SK-N-SH (cell line): ENCODE measurements around the gene BEST1. TPM values are rescaled to one million over a fixed set of nuclear protein-coding genes. Genes with fewer than 3 reads are reported as not detected.

Source experiments
- CTCF ChIA-PET: fragments of 300-600, 350-600 bp; formaldehyde crosslinking; extraction: SDS; loops from one replicate; lab custom pipeline; 2021; lab: Yijun Ruan, JAX
- POLR2A ChIA-PET: fragments of 350-600 bp; sonication (Branson Sonifier 250); formaldehyde crosslinking; extraction: SDS; loops from one replicate; lab custom pipeline; 2020; ENCODE audit warnings: antibody characterized with exemption, inconsistent platforms; lab: Yijun Ruan, JAX
- DNase-seq: peaks from one replicate; pipeline ENCODE4 v3.0.0; 2012
- H2AFZ ChIP-seq: fragments of 200-600 bp; sonication (generic); 2 replicates; pipeline ENCODE4 v1.8.1; 2016; ENCODE audit warnings: antibody characterized with exemption, mild to moderate bottlenecking, low read depth
- H3F3A ChIP-seq: fragments of 200-600 bp; sonication (generic); replicated peaks from 2 replicates; pipeline ENCODE3; 2016; ENCODE audit warnings: antibody characterized with exemption, mild to moderate bottlenecking; ENCODE audit not compliant: insufficient read depth
- H3K27ac ChIP-seq, 2 experiments: fragments of 200-500 bp in 1 of 2; fragments of 200-600 bp in 1 of 2; sonication (Bioruptor generic) in 1 of 2; sonication (generic), shearing (Covaris generic) in 1 of 2; 2 replicates each; pipeline versions ENCODE4 v1.5.1 to v1.6.1; 2014 to 2016; ENCODE audit warnings: low read depth in 2 of 2, inconsistent platforms in 1 of 2, low read length in 1 of 2, mild to moderate bottlenecking in 1 of 2, mixed read lengths in 1 of 2
- H3K27me3 ChIP-seq: fragments of 200-600 bp; sonication (generic), shearing (Covaris generic); 2 replicates; pipeline ENCODE4 v1.6.1; 2016; ENCODE audit warnings: mixed run types; ENCODE audit not compliant: insufficient read depth
- H3K36me3 ChIP-seq, 2 experiments: fragments of 200-500 bp in 1 of 2; fragments of 200-600 bp in 1 of 2; sonication (Bioruptor generic) in 1 of 2; sonication (generic) in 1 of 2; replicated peaks in 1 of 2; 2 replicates each; pipeline versions ENCODE3 to v1.5.1; 2014 to 2016; ENCODE audit warnings: low read length in 1 of 2, mild to moderate bottlenecking in 1 of 2; ENCODE audit not compliant: insufficient read depth in 2 of 2, control insufficient read depth in 1 of 2
- H3K4me1 ChIP-seq, 2 experiments: fragments of 200-500 bp in 1 of 2; fragments of 200-600 bp in 1 of 2; sonication (Bioruptor generic) in 1 of 2; sonication (generic), shearing (Covaris generic) in 1 of 2; 2 replicates each; pipeline versions ENCODE4 v1.5.1 to v1.6.1; 2014 to 2016; ENCODE audit warnings: low read depth in 1 of 2, low read length in 1 of 2, mixed run types in 1 of 2; ENCODE audit not compliant: insufficient read depth in 2 of 2, control insufficient read depth in 1 of 2
- H3K4me2 ChIP-seq: fragments of 200-600 bp; sonication (generic), shearing (Covaris generic); 2 replicates; pipeline ENCODE4 v1.6.1; 2017; ENCODE audit warnings: mixed run types
- H3K4me3 ChIP-seq, 2 experiments: fragments of 200-500 bp in 1 of 2; fragments of 200-600 bp in 1 of 2; sonication (Bioruptor generic) in 1 of 2; sonication (generic), shearing (Covaris generic) in 1 of 2; 2 replicates each; pipeline versions ENCODE4 v1.5.1 to v1.8.1; 2014 to 2016; ENCODE audit warnings: low read depth in 2 of 2, inconsistent platforms in 1 of 2, low read length in 1 of 2, mild to moderate bottlenecking in 1 of 2, mixed read lengths in 1 of 2, moderate library complexity in 1 of 2
- H3K79me2 ChIP-seq: fragments of 200-600 bp; sonication (generic); 2 replicates; pipeline ENCODE4 v1.8.1; 2017; ENCODE audit warnings: mild to moderate bottlenecking; ENCODE audit not compliant: insufficient read depth
- H3K9ac ChIP-seq: fragments of 200-600 bp; sonication (generic); 2 replicates; pipeline ENCODE4 v1.6.1; 2017; ENCODE audit warnings: mixed run types
- H3K9me2 ChIP-seq: fragments of 200-600 bp; sonication (generic); 2 replicates; pipeline ENCODE4 v1.6.1; 2017; ENCODE audit warnings: mixed run types
- H3K9me3 ChIP-seq: fragments of 200-600 bp; sonication (generic); 2 replicates; pipeline ENCODE4 v1.6.1; 2017; ENCODE audit warnings: mixed run types, mild to moderate bottlenecking, moderate library complexity
- H4K20me1 ChIP-seq: fragments of 200-600 bp; sonication (generic); 2 replicates; pipeline ENCODE4 v1.6.1; 2017; ENCODE audit warnings: mild to moderate bottlenecking, mixed run types; ENCODE audit not compliant: insufficient read depth
- ELF1 ChIP-seq: IDR thresholded peaks from 2 replicates; pipeline ENCODE4 v1.4.0; 2012
- EP300 ChIP-seq, 2 experiments: IDR thresholded peaks; 2 replicates each; pipeline versions ENCODE4 v1.4.0 to v1.6.1; 2012; ENCODE audit warnings: borderline replicate concordance in 1 of 2, low read depth in 1 of 2, low read length in 1 of 2
- FOXJ3 ChIP-seq: sonication (generic); formaldehyde crosslinking; IDR thresholded peaks from 2 replicates; pipeline ENCODE4 v1.5.1; 2020; ENCODE audit warnings: mild to moderate bottlenecking, missing genetic modification reagents
- FOXM1 ChIP-seq: IDR thresholded peaks from 2 replicates; pipeline ENCODE4 v1.4.0; 2012; ENCODE audit warnings: low read depth, mild to moderate bottlenecking
- IRF3 ChIP-seq: fragments of 150-350 bp; IDR thresholded peaks from 2 replicates; pipeline ENCODE4 v1.6.1; 2016; ENCODE audit warnings: mild to moderate bottlenecking, low read depth, low read length
- JUND ChIP-seq: IDR thresholded peaks from 2 replicates; pipeline ENCODE4 v1.4.0; 2012
- MEF2A ChIP-seq: IDR thresholded peaks from 2 replicates; pipeline ENCODE4 v1.4.0; 2012; ENCODE audit warnings: low read depth, borderline replicate concordance
- REST ChIP-seq: IDR thresholded peaks from 2 replicates; pipeline ENCODE4 v1.6.1; 2012; ENCODE audit warnings: mild to moderate bottlenecking, low read depth, low read length, moderate library complexity
- RFX5 ChIP-seq: IDR thresholded peaks from 2 replicates; pipeline ENCODE4 v1.6.1; 2012; ENCODE audit warnings: mild to moderate bottlenecking, improper control_type of control experiment, low read length
- SMC3 ChIP-seq: IDR thresholded peaks from 2 replicates; pipeline ENCODE4 v1.6.1; 2012; ENCODE audit warnings: low read depth, low read length, improper control_type of control experiment
- USF1 ChIP-seq: IDR thresholded peaks from 2 replicates; pipeline ENCODE4 v1.4.0; 2012; ENCODE audit warnings: low read depth, borderline replicate concordance
- USF2 ChIP-seq: fragments of 150-350 bp; IDR thresholded peaks from 2 replicates; pipeline ENCODE4 v1.6.1; 2017; ENCODE audit warnings: antibody characterized with exemption, low read length, low read depth, borderline replicate concordance
- YY1 ChIP-seq: IDR thresholded peaks from 2 replicates; pipeline ENCODE4 v1.4.0; 2012; ENCODE audit warnings: low read depth, mild to moderate bottlenecking
- WGBS: methylation state at CpG from one replicate; pipeline ENCODE4 v1.1.6; 2017; ENCODE audit warnings: low lambda C conversion rate; 5-methylcytosine and 5-hydroxymethylcytosine counted together
- polyA plus RNA-seq, 3 experiments: library from polyadenylated mRNA; depleted of rRNA; stranded (reverse); fragments of >200 nt; gene quantifications; 2 replicates each; pipeline ENCODE4 v1.2.3, GENCODE V29; 2012

Gene BEST1
- polyA plus RNA-seq, 1 of the 3 experiments (the other 2 are of a cell fraction) = 0.30 TPM

- 84% methylated on average over 8 of the region's 14 CpGs for WGBS
- H3K4me2 ChIP-seq = no peak overlapping the region
- CTCF ChIA-PET = interaction anchor here (1.0 to 12.1 kb wide), 5 partner anchors 8 to 175 kb away, joined by 3 to 543 read pairs (median 29); partner anchors contain the start of genes BEST1 and FTH1
- H3K27me3 ChIP-seq = no peaks in the 10 kb centered on the region
- no peaks in the 10 kb centered on the region for H4K20me1 ChIP-seq
- POLR2A ChIA-PET = no interaction called here
- H3K9me2 ChIP-seq = no peaks in the 10 kb centered on the region
- no peak overlapping the region for H3K9ac ChIP-seq
- H3K79me2 ChIP-seq = no peaks in the 10 kb centered on the region
- no peaks in the 10 kb centered on the region for H3K9me3 ChIP-seq
- no peak for DNase-seq
- H3K27ac ChIP-seq = no peak overlapping the region
- H3K36me3 ChIP-seq = peaks cover 0 to 8% of the 10 kb centered on the region in 2 experiments
- no peaks in the 10 kb centered on the region for H3K4me1 ChIP-seq
- no peaks in the 10 kb centered on the region for H3F3A ChIP-seq
- no peak overlapping the region for H3K4me3 ChIP-seq
- TF ChIP-seq ELF1 (no peak), USF2 (no peak), MEF2A (no peak), YY1 (no peak), REST (no peak), IRF3 (no peak), EP300 (IDR thresholded peaks at IDR 0.05; ENCODE audit: borderline replicate concordance in 1 of 2, low read depth in 1 of 2, low read length in 1 of 2) (no peak), SMC3 (no peak), FOXJ3 (CRISPR knock-in tag) (no peak), RFX5 (no peak), USF1 (no peak), FOXM1 (no peak), JUND (no peak)
- no peak overlapping the region for H2AFZ ChIP-seq
Observed at GRCh38 chr11:61906522-61906909, 43.6 kb upstream of the BEST1 start.
